Measurements from ENCODE around the gene FAM171A2.

The FAM171A2 gene

GRCh38 chr17:44361292-44362260, 2.1 kb downstream of the FAM171A2 start:
- no peak for DNase-seq (ENCODE audit: low read depth, low spot score)

- no peak for DNase-seq (ENCODE audit: low read depth, low spot score)
Observed at GRCh38 chr17:44360826-44361225, 2.8 kb downstream of the FAM171A2 start.

- no peak for DNase-seq (ENCODE audit: low read depth, low spot score)
Observed at GRCh38 chr17:44360144-44360533, 3.5 kb downstream of the FAM171A2 start.

GRCh38 chr17:44359458-44360143, 4.1 kb downstream of the FAM171A2 start:
- no peak for DNase-seq (ENCODE audit: low read depth, low spot score)

- no peak for DNase-seq (ENCODE audit: low read depth, low spot score)
Observed at GRCh38 chr17:44359006-44359405, 4.6 kb downstream of the FAM171A2 start.

- DNase-seq (ENCODE audit: low read depth, low spot score): no peak
Observed at GRCh38 chr17:44358066-44358465, 5.6 kb downstream of the FAM171A2 start.

GRCh38 chr17:44356241-44356640, 7.4 kb downstream of the FAM171A2 start:
- DNase-seq (ENCODE audit: low read depth, low spot score): no peak

- DNase-seq (ENCODE audit: low read depth, low spot score): no peak
Observed at GRCh38 chr17:44355642-44356099, 8.0 kb downstream of the FAM171A2 start.

- no peak for DNase-seq (ENCODE audit: low read depth, low spot score)
Observed at GRCh38 chr17:44354582-44355561, 8.8 kb downstream of the FAM171A2 start.

- DNase-seq (ENCODE audit: low read depth, low spot score): no peak
Observed at GRCh38 chr17:44353672-44354331, 9.9 kb downstream of the FAM171A2 start.

- no peak for DNase-seq (ENCODE audit: low read depth, low spot score)
Observed at GRCh38 chr17:44352828-44353671, 10.6 kb downstream of the FAM171A2 start.

- no peak for DNase-seq (ENCODE audit: low read depth, low spot score)
Observed at GRCh38 chr17:44351961-44352827, 11.5 kb downstream of the FAM171A2 start.

- no peak for DNase-seq (ENCODE audit: low read depth, low spot score)
Observed at GRCh38 chr17:44351464-44351863, 12.2 kb downstream of the FAM171A2 start.

GRCh38 chr17:44350733-44351226, 12.9 kb downstream of the FAM171A2 start:
- DNase-seq (ENCODE audit: low read depth, low spot score): no peak

GRCh38 chr17:44349553-44350070, 14.0 kb downstream of the FAM171A2 start:
- no peak for DNase-seq (ENCODE audit: low read depth, low spot score)

GRCh38 chr17:44348988-44349364, 14.7 kb downstream of the FAM171A2 start:
- DNase-seq (ENCODE audit: low read depth, low spot score): no peak

GRCh38 chr17:44348234-44348987, 15.2 kb downstream of the FAM171A2 start:
- DNase-seq (ENCODE audit: low read depth, low spot score): no peak

Data from iPS DF 19.7 (cell line).